SJCRH30 (cell line): ENCODE results near the gene COLQ. TPM values are rescaled to one million over a fixed set of nuclear protein-coding genes. Genes with fewer than 3 reads are reported as not detected.
"Not testable (repeated sequence)": the region's sequence is repeated elsewhere in the genome, so short reads cannot be mapped to it uniquely, and the experiment has no call there.

Experiments used
- DNase-seq, 2 experiments: peaks; one replicate each; pipeline ENCODE4 v3.0.0-alpha.2; 2015 to 2020
- H3K27ac ChIP-seq: fragments of 250-450 bp; sonication (Bioruptor Pico); 2 replicates; pipeline ENCODE4 v1.5.1; 2020; ENCODE audit warnings: mild to moderate bottlenecking, moderate library complexity
- H3K27me3 ChIP-seq: fragments of 250-450 bp; sonication (Bioruptor Pico); 2 replicates; pipeline ENCODE4 v1.5.1; 2020; ENCODE audit warnings: mild to moderate bottlenecking, moderate library complexity
- H3K36me3 ChIP-seq: fragments of 250-450 bp; sonication (Bioruptor Pico); 2 replicates; pipeline ENCODE4 v1.5.1; 2020; ENCODE audit warnings: mild to moderate bottlenecking, moderate library complexity
- H3K4me1 ChIP-seq: fragments of 250-450 bp; sonication (Bioruptor Pico); 2 replicates; pipeline ENCODE4 v1.5.1; 2020; ENCODE audit warnings: mild to moderate bottlenecking, moderate library complexity
- H3K4me3 ChIP-seq: fragments of 250-450 bp; sonication (Bioruptor Pico); 2 replicates; pipeline ENCODE4 v1.5.1; 2020; ENCODE audit warnings: mild to moderate bottlenecking, moderate library complexity
- H3K9me3 ChIP-seq: fragments of 250-450 bp; sonication (Bioruptor Pico); replicated peaks from 2 replicates; pipeline ENCODE4 v1.5.1; 2020; ENCODE audit warnings: mild to moderate bottlenecking, moderate library complexity
- total RNA-seq: library from RNA; depleted of rRNA; stranded (reverse); fragments of >200 nt; shearing (Covaris generic); gene quantifications from 2 replicates; pipeline ENCODE4 v1.2.3, GENCODE V29; 2014; rRNA removed

Gene COLQ
- total RNA-seq, result 0.18 and 0.24 TPM in 2 replicates

- Histone ChIP-seq H3K9me3 (no peaks in the 10 kb centered on the region), H3K27me3 (no peaks in the 10 kb centered on the region), H3K27ac (no peak within 1 kb of the TSS), H3K4me3 (no peak within 1 kb of the TSS), H3K4me1 (no peaks in the 10 kb centered on the region), H3K36me3 (no peaks in the 10 kb centered on the region)
- no peak for DNase-seq
These were observed at the start of gene COLQ for GRCh38 chr3:15521573-15521965. COLQ (minus strand) TSS chr3:15521706; CDS start chr3:15521625, 81 bp downstream.

- no peaks in the 10 kb centered on the region for H3K4me1 ChIP-seq
- peaks cover 41% of the 10 kb centered on the region for H3K36me3 ChIP-seq
- H3K27me3 ChIP-seq, result no peaks in the 10 kb centered on the region
- H3K9me3 ChIP-seq, result no peaks in the 10 kb centered on the region
- H3K27ac ChIP-seq, result no peak overlapping the region
- no peak overlapping the region for H3K4me3 ChIP-seq
- no peak for DNase-seq
These were observed 41.7 kb upstream of the COLQ start for GRCh38 chr3:15563190-15563589.

- Histone ChIP-seq H3K4me1 (no peaks in the 10 kb centered on the region), H3K27ac (no peak overlapping the region), H3K36me3 (peaks cover 34% of the 10 kb centered on the region), H3K27me3 (no peaks in the 10 kb centered on the region), H3K9me3 (no peaks in the 10 kb centered on the region), H3K4me3 (no peak overlapping the region)
- DNase-seq, result no peak
These were observed 41.1 kb upstream of the COLQ start for GRCh38 chr3:15562560-15562959.

GRCh38 chr3:15558581-15558980 lies 37.1 kb upstream of the COLQ start:
- no peaks in the 10 kb centered on the region for H3K4me1 ChIP-seq
- no peak for DNase-seq
- no peak overlapping the region for H3K4me3 ChIP-seq
- H3K27me3 ChIP-seq, result no peaks in the 10 kb centered on the region
- H3K9me3 ChIP-seq, result no peaks in the 10 kb centered on the region
- no peak overlapping the region for H3K27ac ChIP-seq
- H3K36me3 ChIP-seq, result peaks cover 15% of the 10 kb centered on the region

- Histone ChIP-seq H3K4me1 (no peaks in the 10 kb centered on the region), H3K9me3 (no peaks in the 10 kb centered on the region), H3K4me3 (no peak overlapping the region), H3K27me3 (no peaks in the 10 kb centered on the region), H3K36me3 (peaks cover 5% of the 10 kb centered on the region), H3K27ac (no peak overlapping the region)
- DNase-seq, result peak; percentile 26 to 59
These were observed 36.0 kb upstream of the COLQ start for GRCh38 chr3:15557511-15557946.

GRCh38 chr3:15556512-15556911 lies 35.0 kb upstream of the COLQ start:
- no peak for DNase-seq
- Histone ChIP-seq H3K9me3 (no peaks in the 10 kb centered on the region), H3K36me3 (no peaks in the 10 kb centered on the region; the same call in none of the 2 replicates), H3K4me1 (no peaks in the 10 kb centered on the region), H3K4me3 (no peak overlapping the region), H3K27me3 (no peaks in the 10 kb centered on the region), H3K27ac (no peak overlapping the region)

GRCh38 chr3:15553749-15554148 lies 32.2 kb upstream of the COLQ start:
- no peaks in the 10 kb centered on the region for H3K4me1 ChIP-seq
- H3K4me3 ChIP-seq, result no peak overlapping the region
- no peaks in the 10 kb centered on the region for H3K27me3 ChIP-seq
- no peak overlapping the region for H3K27ac ChIP-seq
- H3K36me3 ChIP-seq, result no peaks in the 10 kb centered on the region; the same call in 1 of the 2 replicates
- DNase-seq, result no peak
- H3K9me3 ChIP-seq, result no peaks in the 10 kb centered on the region

- DNase-seq, result no peak
- Histone ChIP-seq H3K27me3 (no peaks in the 10 kb centered on the region), H3K4me1 (no peaks in the 10 kb centered on the region), H3K27ac (no peak overlapping the region), H3K36me3 (no peaks in the 10 kb centered on the region), H3K9me3 (no peaks in the 10 kb centered on the region), H3K4me3 (no peak overlapping the region)
These were observed 30.4 kb upstream of the COLQ start for GRCh38 chr3:15551902-15552301.

- Histone ChIP-seq H3K4me1 (no peaks in the 10 kb centered on the region), H3K9me3 (no peaks in the 10 kb centered on the region), H3K36me3 (no peaks in the 10 kb centered on the region), H3K27me3 (no peaks in the 10 kb centered on the region), H3K27ac (no peak overlapping the region), H3K4me3 (no peak overlapping the region)
- DNase-seq, result no peak
These were observed 28.3 kb upstream of the COLQ start for GRCh38 chr3:15549846-15550245.

GRCh38 chr3:15542614-15543013 lies 21.1 kb upstream of the COLQ start:
- Histone ChIP-seq H3K4me1 (no peaks in the 10 kb centered on the region), H3K27ac (no peak overlapping the region), H3K4me3 (no peak overlapping the region), H3K36me3 (no peaks in the 10 kb centered on the region), H3K9me3 (no peaks in the 10 kb centered on the region), H3K27me3 (no peaks in the 10 kb centered on the region)
- no peak for DNase-seq

GRCh38 chr3:15541371-15541770 lies 19.9 kb upstream of the COLQ start:
- Histone ChIP-seq H3K9me3 (no peaks in the 10 kb centered on the region), H3K4me3 (no peak overlapping the region), H3K27ac (no peak overlapping the region), H3K27me3 (no peaks in the 10 kb centered on the region), H3K36me3 (no peaks in the 10 kb centered on the region), H3K4me1 (no peaks in the 10 kb centered on the region)
- DNase-seq, result no peak

- Histone ChIP-seq H3K27ac (no peak overlapping the region), H3K27me3 (no peaks in the 10 kb centered on the region), H3K4me1 (no peaks in the 10 kb centered on the region), H3K36me3 (no peaks in the 10 kb centered on the region), H3K9me3 (no peaks in the 10 kb centered on the region), H3K4me3 (no peak overlapping the region)
- no peak for DNase-seq
These were observed 17.6 kb upstream of the COLQ start for GRCh38 chr3:15539066-15539465.

GRCh38 chr3:15538345-15538744 lies 16.8 kb upstream of the COLQ start:
- Histone ChIP-seq H3K4me3 (no peak overlapping the region), H3K27me3 (no peaks in the 10 kb centered on the region), H3K36me3 (no peaks in the 10 kb centered on the region), H3K4me1 (no peaks in the 10 kb centered on the region), H3K27ac (no peak overlapping the region), H3K9me3 (no peaks in the 10 kb centered on the region)
- DNase-seq, result no peak

GRCh38 chr3:15536856-15537255 lies 15.3 kb upstream of the COLQ start:
- Histone ChIP-seq H3K27ac (no peak overlapping the region), H3K9me3 (no peaks in the 10 kb centered on the region), H3K4me3 (no peak overlapping the region), H3K4me1 (no peaks in the 10 kb centered on the region), H3K36me3 (no peaks in the 10 kb centered on the region), H3K27me3 (no peaks in the 10 kb centered on the region)
- DNase-seq, result no peak

- no peak overlapping the region for H3K27ac ChIP-seq
- no peaks in the 10 kb centered on the region for H3K36me3 ChIP-seq
- DNase-seq, result no peak
- H3K9me3 ChIP-seq, result no peaks in the 10 kb centered on the region
- H3K4me3 ChIP-seq, result no peak overlapping the region
- no peaks in the 10 kb centered on the region for H3K4me1 ChIP-seq
- H3K27me3 ChIP-seq, result no peaks in the 10 kb centered on the region
These were observed 14.2 kb upstream of the COLQ start for GRCh38 chr3:15535732-15536131.

GRCh38 chr3:15532614-15533013 lies 11.1 kb upstream of the COLQ start:
- not testable (repeated sequence) for H3K27me3 ChIP-seq, H3K9me3 ChIP-seq, H3K4me3 ChIP-seq, H3K36me3 ChIP-seq, H3K4me1 ChIP-seq, H3K27ac ChIP-seq, DNase-seq
